Measurements from ENCODE around the gene CYB5A. TPM values are rescaled to one million over a fixed set of nuclear protein-coding genes. Genes with fewer than 3 reads are reported as not detected.
A peak's percentile ranks its signal among the peaks of the same experiment; 100 is the strongest.

The CYB5A gene
- total RNA-seq, 2 donors from 2014 or later, result 66.7 to 122 TPM

DNA sequence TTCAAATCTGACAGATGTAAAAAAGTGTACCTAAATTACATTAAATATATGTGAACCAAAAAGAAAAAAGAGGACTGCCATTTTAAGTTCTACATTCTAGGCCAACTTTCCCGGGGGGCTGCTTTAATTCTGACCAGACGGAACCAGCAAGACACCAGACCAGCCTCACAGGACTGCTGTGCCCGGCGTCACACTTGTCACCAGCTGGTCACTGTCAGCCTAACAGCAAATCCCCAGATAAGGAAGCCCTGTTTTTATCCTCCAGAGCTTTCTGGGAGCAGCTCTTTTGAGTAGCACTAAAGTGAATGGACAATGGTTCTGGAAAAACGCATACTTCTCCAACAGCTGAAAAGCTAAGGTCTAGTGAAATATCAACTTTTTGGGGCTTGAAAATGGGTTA, 35.6 kb downstream of the CYB5A start:
- DNase-seq (peak; percentile 45), ATAC-seq (peak; percentile 74 to 82)
- intact Hi-C loops (cut with DNase I), result no loop called here

GRCh38 chr18:74255131-74255616, 36.6 kb downstream of the CYB5A start:
- DNase-seq, result no peak
- intact Hi-C loops (cut with DNase I), result no loop called here
- peak in 1 of 2 donors; percentile 22 for ATAC-seq

DNA sequence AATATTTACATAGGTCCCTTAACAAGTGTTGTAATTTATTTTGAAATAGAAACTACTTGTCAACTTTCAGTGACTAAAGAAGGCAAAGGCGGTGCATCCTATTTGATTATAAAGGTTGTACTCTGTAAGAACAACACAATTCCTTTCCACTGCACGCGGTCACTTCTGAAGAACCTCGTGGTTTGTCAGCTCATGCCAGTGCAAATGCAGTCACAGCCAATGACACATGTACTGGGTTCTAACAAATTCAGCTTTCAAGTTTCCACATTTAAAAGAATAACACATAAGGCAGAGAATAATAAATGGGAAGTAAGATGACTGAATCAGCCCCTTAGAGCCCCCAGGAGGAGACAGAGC, 39.7 kb downstream of the CYB5A start:
- DNase-seq, result no peak
- intact Hi-C loops (cut with DNase I), result no loop called here

DNA sequence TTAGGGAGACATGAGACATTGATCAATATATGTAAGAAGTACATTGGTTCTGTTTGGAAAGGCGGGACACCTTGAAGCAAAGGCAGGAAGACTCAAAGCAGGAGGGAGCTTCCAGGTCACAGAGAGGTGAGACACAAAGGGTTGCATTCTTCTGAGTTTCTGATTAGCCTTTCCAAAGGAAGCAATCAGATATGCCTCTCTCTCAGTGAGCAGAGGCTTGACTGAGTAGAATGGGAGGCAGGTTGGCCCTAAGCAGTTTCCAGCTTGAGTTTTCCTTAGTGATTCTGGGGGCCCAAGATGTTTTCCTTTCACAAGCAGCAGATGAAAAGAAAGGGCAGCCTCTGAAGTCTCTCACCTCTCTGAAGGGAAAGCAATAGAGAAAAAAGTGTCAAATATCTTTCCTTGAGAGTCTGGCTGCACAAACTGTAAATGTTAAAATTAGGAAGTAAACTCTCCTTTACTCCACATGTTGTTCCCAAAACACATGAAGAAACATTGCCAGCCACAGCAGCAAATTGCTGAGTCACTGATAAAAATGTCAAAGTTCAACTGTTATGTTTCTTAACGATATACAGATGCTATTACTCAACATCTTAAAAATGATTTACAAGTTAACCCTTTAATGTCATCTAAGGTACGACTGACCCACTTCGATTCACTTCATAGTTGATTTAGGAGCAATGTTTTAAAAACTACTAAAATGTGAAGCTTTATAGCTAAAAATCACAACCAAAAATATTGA, 40.3 kb downstream of the CYB5A start:
- intact Hi-C loops (cut with DNase I), result no loop called here
- peak; percentile 17 to 57 for ATAC-seq

More for the DNA sequence above, 39.7 kb downstream of the CYB5A start:
- ATAC-seq, result no peak

DNA sequence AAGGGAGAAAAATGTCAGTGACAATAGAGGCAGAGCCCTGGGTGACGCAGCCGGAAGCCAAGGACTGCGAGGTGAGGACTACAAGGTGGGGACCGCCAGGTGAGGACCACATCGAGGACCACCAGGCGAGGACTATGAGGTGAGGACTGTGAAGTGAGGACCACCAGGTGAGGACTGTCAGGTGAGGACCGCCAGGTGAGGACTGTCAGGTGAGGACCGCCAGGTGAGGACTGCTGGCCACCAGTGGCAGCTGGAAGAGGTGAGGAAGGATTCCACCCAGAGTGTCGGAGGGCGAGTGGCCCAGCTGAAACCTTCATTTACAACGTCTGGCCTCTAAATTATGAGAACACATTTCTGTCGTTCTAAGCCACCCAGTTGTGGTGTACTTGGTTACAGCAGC, 41.6 kb downstream of the CYB5A start:
- DNase-seq, result no peak
- ATAC-seq, result no peak
- intact Hi-C loops (cut with DNase I), result no loop called here

More for the DNA sequence above, 40.3 kb downstream of the CYB5A start:
- no peak for DNase-seq

DNA sequence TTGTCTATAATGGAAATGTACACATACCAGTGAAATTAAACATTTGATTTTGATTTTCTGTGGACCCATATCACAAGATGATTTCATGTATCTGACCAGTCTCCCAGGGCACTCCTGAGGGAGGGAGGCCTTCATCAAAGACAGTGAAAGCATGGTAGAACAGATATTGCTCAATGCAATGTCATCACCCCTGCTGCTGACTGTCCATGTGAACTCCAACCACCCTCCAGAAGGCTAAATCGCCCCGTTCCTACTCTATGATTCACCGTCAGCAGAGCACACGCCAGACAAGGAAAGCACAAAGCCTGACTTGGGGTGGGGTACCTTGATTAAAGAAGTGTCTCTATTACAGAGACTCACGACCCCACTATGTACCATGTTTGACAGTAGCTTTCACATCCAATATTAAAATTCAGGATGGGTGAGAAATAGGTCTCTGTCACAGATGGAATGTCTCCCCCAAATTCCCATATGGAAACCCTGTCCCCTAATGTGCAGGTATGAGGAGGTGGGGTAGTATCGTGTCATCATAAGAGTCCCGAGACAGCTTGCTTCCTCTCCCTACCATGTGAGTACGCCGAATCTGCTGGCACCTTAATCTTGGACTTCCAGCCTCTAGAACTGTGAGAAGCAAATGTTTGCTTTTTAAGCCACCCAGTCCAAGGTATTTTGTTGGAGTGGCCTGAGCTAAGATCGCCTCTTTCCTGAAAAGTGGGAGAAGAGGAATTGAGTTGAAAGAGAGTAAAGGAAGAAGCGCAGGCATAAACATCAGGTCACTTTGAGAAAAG, 42.4 kb downstream of the CYB5A start:
- no peak for DNase-seq
- peak; percentile 75 to 91 for ATAC-seq
- intact Hi-C loops (cut with DNase I), result no loop called here

DNA sequence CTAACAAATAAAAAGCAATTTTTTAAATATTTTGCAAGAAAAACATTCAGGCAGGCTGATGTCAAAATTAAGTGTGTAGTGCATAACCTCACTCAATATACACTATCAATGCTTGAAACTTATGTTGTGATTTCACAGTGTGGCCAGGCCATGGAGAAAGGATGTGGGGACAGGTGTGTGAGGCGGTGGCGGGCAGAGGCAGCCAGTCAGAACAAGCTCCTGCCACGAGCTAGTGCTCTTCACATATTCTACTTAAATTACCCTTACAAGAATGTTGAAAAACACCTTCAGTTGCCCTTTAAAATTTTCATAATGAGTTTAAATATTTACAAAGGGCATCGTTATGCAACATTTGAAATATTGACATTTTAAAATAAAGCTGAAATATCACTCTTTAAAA, 43.2 kb downstream of the CYB5A start:
- DNase-seq, result no peak
- no peak for ATAC-seq
- intact Hi-C loops (cut with DNase I), result no loop called here

GRCh38 chr18:74248189-74248588, 43.6 kb downstream of the CYB5A start:
- ATAC-seq (no peak), DNase-seq (no peak)
- intact Hi-C loops (cut with DNase I), result no loop called here

DNA sequence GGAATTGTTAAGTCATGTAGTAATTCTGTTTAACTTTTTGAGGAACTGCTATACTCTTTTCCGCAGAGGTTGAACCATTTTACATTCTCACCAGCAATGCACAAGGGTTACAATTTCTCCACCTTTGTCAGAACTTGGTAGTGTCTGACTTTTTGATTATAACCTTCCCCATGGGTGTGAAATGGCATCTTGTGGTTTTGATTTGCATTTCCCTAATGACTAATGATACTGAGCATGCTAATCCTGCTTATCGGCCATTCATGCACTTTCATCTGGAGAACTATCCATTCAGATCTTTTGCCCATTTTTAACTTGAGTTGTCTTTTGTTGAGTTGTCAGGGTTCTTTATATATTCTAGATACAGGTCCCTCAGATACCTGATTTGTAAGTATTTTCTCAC, 47.2 kb downstream of the CYB5A start:
- ATAC-seq (no peak), DNase-seq (no peak)
- intact Hi-C loops (cut with DNase I), result loop anchor here (5.0 kb wide), 2 partner anchors 88 to 98 kb away; no protein-coding TSS in a partner anchor

GRCh38 chr18:74243127-74243526, 48.6 kb downstream of the CYB5A start:
- no peak for ATAC-seq
- intact Hi-C loops (cut with DNase I), result loop anchor here (5.0 kb wide), 2 partner anchors 89 to 99 kb away; no protein-coding TSS in a partner anchor
- DNase-seq, result no peak

DNA sequence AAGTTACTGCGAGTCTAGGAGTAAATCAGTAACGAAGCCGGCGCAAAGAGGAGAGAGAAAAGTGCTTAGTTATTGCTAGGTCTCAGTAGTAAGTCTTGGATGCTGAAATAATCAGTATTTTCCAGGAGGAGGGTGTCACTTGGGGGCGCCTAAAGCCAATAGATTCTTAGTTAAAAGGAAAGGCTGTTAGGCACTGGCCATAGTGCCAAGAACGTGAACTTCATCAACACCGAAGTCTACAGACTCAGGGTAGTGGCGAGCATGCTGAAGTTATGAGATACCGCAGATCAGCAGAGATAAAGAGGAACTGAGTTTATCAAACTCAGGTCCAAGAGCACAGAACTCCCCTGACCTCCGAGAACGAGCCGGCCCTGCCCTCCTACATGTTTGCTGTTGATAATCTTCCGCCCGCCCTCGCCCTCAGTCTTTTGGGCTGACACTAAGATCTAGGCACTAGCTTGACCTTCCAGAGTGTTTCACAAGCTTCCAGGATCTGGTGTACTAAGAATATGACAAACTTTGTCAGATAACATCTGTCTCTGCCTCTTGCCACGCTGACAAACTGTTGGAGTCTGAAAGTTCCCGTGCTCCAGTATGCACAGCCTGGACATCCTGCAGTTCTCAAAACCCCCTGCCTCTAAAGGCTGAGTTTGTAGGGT, 49.2 kb downstream of the CYB5A start:
- DNase-seq (no peak), ATAC-seq (peak; percentile 73 to 86)
- intact Hi-C loops (cut with DNase I), result loop anchor here (5.0 kb wide), 2 partner anchors 90 to 100 kb away; no protein-coding TSS in a partner anchor

DNA sequence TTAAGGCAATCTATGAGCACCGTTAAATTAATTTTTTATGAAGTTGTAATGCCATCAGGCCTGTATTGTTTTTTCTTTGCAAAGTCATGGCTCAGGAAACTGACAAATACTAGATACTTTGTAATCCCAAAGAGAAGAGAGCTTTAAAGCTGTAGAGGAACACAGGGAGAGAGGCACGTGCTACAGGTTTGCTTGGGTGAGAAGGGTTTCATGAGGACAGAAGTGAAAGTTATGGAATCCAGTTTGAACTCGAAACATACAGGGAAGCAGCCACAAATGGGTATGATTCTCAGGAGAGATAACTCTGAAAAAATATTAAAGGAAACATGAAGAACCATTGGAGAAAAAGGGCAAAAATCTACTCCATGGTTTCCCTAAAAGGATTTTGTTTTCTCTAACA, 49.8 kb downstream of the CYB5A start:
- DNase-seq (no peak), ATAC-seq (no peak)
- intact Hi-C loops (cut with DNase I), result loop anchor here (5.0 kb wide), 2 partner anchors 90 to 100 kb away; no protein-coding TSS in a partner anchor

- ATAC-seq (no peak), DNase-seq (no peak)
- intact Hi-C loops (cut with DNase I), result loop anchor here (5.0 kb wide), 2 partner anchors 91 to 101 kb away; no protein-coding TSS in a partner anchor
Observed at GRCh38 chr18:74241426-74241825, 50.3 kb downstream of the CYB5A start.

DNA sequence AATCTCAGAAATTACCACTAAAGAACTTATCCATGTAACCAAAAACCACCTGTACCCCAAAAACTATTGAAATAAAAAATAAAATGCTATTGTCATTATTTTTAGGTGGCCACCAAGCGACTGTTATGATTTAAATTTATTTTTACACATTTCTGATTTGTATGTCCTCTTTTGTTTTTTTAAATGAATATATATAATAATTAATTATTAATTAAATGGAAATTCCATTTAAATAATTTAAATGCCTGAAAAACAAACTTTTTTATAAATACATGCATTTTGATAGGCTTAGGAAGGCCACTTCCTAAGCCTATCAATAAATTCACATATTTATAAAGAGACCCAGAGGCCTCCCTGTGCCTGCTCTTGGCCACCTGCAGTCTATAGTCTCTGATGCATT, 52.2 kb downstream of the CYB5A start:
- DNase-seq (no peak), ATAC-seq (no peak)
- intact Hi-C loops (cut with DNase I), result no loop called here

GRCh38 chr18:74234326-74235171, 57.2 kb downstream of the CYB5A start:
- intact Hi-C loops (cut with DNase I), result no loop called here
- ATAC-seq, result peak; percentile 93 to 96

DNA sequence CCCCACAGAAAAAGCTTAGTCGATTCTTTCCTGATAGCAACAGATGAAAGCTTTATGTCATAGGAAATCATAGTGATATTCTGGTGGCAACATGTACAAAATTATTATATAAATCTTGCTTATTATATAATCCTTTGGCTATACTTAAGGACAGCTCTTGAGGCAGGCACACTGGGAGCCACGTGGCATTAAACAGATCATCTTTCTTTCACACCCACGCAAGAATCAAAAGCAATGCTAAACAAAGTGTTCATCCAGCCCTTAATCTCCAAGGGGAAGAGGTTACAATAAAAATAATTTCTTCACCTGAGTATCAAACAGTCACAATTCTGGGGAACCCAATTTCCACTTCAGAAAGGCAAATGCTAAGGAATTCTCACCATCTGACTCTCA, 57.8 kb downstream of the CYB5A start:
- intact Hi-C loops (cut with DNase I), result no loop called here
- DNase-seq (no peak), ATAC-seq (peak; percentile 4 to 9)

More at GRCh38 chr18:74234326-74235171, 57.2 kb downstream of the CYB5A start:
- no peak for DNase-seq

GRCh38 chr18:74230922-74231714, 60.6 kb downstream of the CYB5A start:
- ATAC-seq, result no peak
- intact Hi-C loops (cut with DNase I), result no loop called here

GRCh38 chr18:74229891-74230290, 61.9 kb downstream of the CYB5A start:
- ATAC-seq (no peak), DNase-seq (no peak)
- intact Hi-C loops (cut with DNase I), result no loop called here

More at GRCh38 chr18:74230922-74231714, 60.6 kb downstream of the CYB5A start:
- no peak for DNase-seq

Data from left cardiac atrium (tissue), 4 donors.